ENCODE measurements around the gene SHANK2.

Gene SHANK2

GRCh38 chr11:71223081-71223405 lies 29.3 kb downstream of the SHANK2 start:
- TF ChIP-seq NFIC (IDR thresholded peaks at IDR 0.05) (no peak), FOXM1 (IDR thresholded peaks at IDR 0.05; ENCODE audit: borderline replicate concordance, low read depth) (no peak), TCF12 (IDR thresholded peaks at IDR 0.05; ENCODE audit: low read depth) (no peak), USF1 (IDR thresholded peaks at IDR 0.05) (no peak), YY1 (IDR thresholded peaks at IDR 0.05; ENCODE audit: low read depth) (no peak), RAD21 (IDR thresholded peaks at IDR 0.05; ENCODE audit: low read depth) (no peak), EP300 (IDR thresholded peaks at IDR 0.05; ENCODE audit: borderline replicate concordance) (no peak), CEBPB (IDR thresholded peaks at IDR 0.05) (no peak), TAF1 (IDR thresholded peaks at IDR 0.05; ENCODE audit: low read depth) (no peak), TEAD4 (IDR thresholded peaks at IDR 0.05) (no peak), ZBTB7A (IDR thresholded peaks at IDR 0.05; ENCODE audit: low read depth) (no peak), EGR1 (IDR thresholded peaks at IDR 0.05) (no peak), CREB1 (IDR thresholded peaks at IDR 0.05; ENCODE audit: low read depth) (no peak)
- TF ChIP-seq, protein P1, sequence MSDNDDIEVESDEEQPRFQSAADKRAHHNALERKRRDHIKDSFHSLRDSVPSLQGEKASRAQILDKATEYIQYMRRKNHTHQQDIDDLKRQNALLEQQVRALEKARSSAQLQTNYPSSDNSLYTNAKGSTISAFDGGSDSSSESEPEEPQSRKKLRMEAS (IDR thresholded peaks at IDR 0.05): no peak
- TF ChIP-seq, protein P2, sequence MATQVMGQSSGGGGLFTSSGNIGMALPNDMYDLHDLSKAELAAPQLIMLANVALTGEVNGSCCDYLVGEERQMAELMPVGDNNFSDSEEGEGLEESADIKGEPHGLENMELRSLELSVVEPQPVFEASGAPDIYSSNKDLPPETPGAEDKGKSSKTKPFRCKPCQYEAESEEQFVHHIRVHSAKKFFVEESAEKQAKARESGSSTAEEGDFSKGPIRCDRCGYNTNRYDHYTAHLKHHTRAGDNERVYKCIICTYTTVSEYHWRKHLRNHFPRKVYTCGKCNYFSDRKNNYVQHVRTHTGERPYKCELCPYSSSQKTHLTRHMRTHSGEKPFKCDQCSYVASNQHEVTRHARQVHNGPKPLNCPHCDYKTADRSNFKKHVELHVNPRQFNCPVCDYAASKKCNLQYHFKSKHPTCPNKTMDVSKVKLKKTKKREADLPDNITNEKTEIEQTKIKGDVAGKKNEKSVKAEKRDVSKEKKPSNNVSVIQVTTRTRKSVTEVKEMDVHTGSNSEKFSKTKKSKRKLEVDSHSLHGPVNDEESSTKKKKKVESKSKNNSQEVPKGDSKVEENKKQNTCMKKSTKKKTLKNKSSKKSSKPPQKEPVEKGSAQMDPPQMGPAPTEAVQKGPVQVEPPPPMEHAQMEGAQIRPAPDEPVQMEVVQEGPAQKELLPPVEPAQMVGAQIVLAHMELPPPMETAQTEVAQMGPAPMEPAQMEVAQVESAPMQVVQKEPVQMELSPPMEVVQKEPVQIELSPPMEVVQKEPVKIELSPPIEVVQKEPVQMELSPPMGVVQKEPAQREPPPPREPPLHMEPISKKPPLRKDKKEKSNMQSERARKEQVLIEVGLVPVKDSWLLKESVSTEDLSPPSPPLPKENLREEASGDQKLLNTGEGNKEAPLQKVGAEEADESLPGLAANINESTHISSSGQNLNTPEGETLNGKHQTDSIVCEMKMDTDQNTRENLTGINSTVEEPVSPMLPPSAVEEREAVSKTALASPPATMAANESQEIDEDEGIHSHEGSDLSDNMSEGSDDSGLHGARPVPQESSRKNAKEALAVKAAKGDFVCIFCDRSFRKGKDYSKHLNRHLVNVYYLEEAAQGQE (IDR thresholded peaks at IDR 0.05; ENCODE audit: low read depth): no peak

- TF ChIP-seq, protein P2 (IDR thresholded peaks at IDR 0.05; ENCODE audit: low read depth): no peak
- TF ChIP-seq USF1 (IDR thresholded peaks at IDR 0.05) (no peak), EP300 (IDR thresholded peaks at IDR 0.05; ENCODE audit: borderline replicate concordance) (no peak), TAF1 (IDR thresholded peaks at IDR 0.05; ENCODE audit: low read depth) (no peak), TCF12 (IDR thresholded peaks at IDR 0.05; ENCODE audit: low read depth) (no peak), NFIC (IDR thresholded peaks at IDR 0.05) (no peak), EGR1 (IDR thresholded peaks at IDR 0.05) (no peak), TEAD4 (IDR thresholded peaks at IDR 0.05) (no peak), YY1 (IDR thresholded peaks at IDR 0.05; ENCODE audit: low read depth) (no peak), FOXM1 (IDR thresholded peaks at IDR 0.05; ENCODE audit: borderline replicate concordance, low read depth) (no peak), CREB1 (IDR thresholded peaks at IDR 0.05; ENCODE audit: low read depth) (no peak), RAD21 (IDR thresholded peaks at IDR 0.05; ENCODE audit: low read depth) (no peak)
- TF ChIP-seq, protein P1 (IDR thresholded peaks at IDR 0.05): no peak
Observed at GRCh38 chr11:71222318-71223080, 29.9 kb downstream of the SHANK2 start.

DNA sequence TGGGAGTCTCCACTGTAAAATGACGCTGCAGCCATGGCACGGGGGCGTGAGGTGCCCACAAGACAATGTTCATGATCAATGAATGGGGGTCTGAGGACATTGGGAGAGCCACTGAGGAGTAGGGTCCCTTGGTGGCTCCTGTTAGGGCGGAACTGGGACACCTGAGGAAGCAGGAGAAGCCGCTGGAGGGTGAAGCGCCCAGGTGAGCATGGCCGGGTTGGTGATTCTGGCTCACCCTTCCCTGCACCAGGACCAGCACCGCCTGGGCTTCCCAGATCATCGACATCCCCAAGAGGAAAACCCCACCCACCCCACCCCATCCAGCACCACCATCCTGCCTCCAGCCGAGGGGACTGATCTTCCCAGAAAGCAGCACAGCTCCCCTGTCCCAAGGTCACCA lies 30.6 kb downstream of the SHANK2 start:
- TF ChIP-seq CEBPB (IDR thresholded peaks at IDR 0.05) (no peak), USF1 (IDR thresholded peaks at IDR 0.05) (no peak), TEAD4 (IDR thresholded peaks at IDR 0.05) (no peak), FOXM1 (IDR thresholded peaks at IDR 0.05; ENCODE audit: borderline replicate concordance, low read depth) (no peak), TCF12 (IDR thresholded peaks at IDR 0.05; ENCODE audit: low read depth) (no peak), CREB1 (IDR thresholded peaks at IDR 0.05; ENCODE audit: low read depth) (no peak), EP300 (IDR thresholded peaks at IDR 0.05; ENCODE audit: borderline replicate concordance) (no peak), EGR1 (IDR thresholded peaks at IDR 0.05) (no peak), TAF1 (IDR thresholded peaks at IDR 0.05; ENCODE audit: low read depth) (no peak), RAD21 (IDR thresholded peaks at IDR 0.05; ENCODE audit: low read depth) (no peak), NFIC (IDR thresholded peaks at IDR 0.05) (no peak), ZBTB7A (IDR thresholded peaks at IDR 0.05; ENCODE audit: low read depth) (no peak)
- TF ChIP-seq, protein P1 (IDR thresholded peaks at IDR 0.05): no peak

GRCh38 chr11:71221201-71221600 lies 31.2 kb downstream of the SHANK2 start:
- TF ChIP-seq ZBTB7A (IDR thresholded peaks at IDR 0.05; ENCODE audit: low read depth) (no peak), FOXM1 (IDR thresholded peaks at IDR 0.05; ENCODE audit: borderline replicate concordance, low read depth) (no peak), NFIC (IDR thresholded peaks at IDR 0.05) (no peak), USF1 (IDR thresholded peaks at IDR 0.05) (no peak), YY1 (IDR thresholded peaks at IDR 0.05; ENCODE audit: low read depth) (no peak), RAD21 (IDR thresholded peaks at IDR 0.05; ENCODE audit: low read depth) (no peak), TAF1 (IDR thresholded peaks at IDR 0.05; ENCODE audit: low read depth) (no peak), EGR1 (IDR thresholded peaks at IDR 0.05) (no peak), TEAD4 (IDR thresholded peaks at IDR 0.05) (no peak), CEBPB (IDR thresholded peaks at IDR 0.05) (no peak), EP300 (IDR thresholded peaks at IDR 0.05; ENCODE audit: borderline replicate concordance) (no peak)
- TF ChIP-seq, protein P1 (IDR thresholded peaks at IDR 0.05): no peak
- TF ChIP-seq, protein P2 (IDR thresholded peaks at IDR 0.05; ENCODE audit: low read depth): no peak
